Activated gamma-delta T cell treated with Interleukin-2 at 50 U/mL for 16 hours (primary cell): ENCODE data around the gene PLAAT5.
A peak's percentile ranks its signal among the peaks of the same experiment; 100 is the strongest.
"Not testable (repeated sequence)": the region's sequence is repeated elsewhere in the genome, so short reads cannot be mapped to it uniquely, and the experiment has no call there.

Experiments
- DNase-seq: peaks from one replicate; pipeline ENCODE4 v3.0.0-alpha.2; 2020

PLAAT5 gene

DNA sequence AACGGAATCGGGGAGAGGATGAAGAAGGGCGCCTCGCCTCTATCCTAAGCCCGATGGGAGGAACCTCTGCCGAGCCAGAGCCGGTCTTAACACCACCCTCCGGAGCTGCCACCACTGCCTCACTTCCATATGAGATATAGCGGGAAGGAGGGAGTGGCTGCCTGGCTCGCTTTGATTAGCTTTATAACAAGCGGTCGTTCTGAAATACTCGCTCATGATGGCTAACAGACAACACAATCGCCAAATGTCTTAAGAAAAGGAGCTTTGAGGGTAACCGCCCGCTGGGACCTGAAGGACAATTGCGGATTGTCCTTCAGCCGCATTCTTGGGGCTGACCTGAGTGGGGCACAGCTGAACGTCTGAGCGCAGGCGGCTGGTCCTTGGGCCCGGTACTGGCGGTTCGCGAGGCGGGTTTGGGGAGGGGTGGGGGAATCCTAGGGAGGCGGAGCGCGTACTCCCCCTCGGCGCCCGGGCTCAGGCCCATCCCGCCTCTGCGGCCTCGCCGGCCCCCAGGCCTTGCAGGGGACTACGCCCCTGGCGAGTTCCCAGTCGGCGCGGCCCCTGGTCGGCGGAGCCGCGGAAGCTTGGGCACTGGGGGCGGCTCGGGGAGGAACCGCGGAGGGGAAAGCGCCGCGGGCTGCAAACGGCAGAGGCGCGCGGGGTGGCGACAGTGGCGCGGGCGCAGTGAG is at the start of gene PLAAT5:
Gene PLAAT5, minus strand, starts transcription at position 617 of the 689 bp plus-strand sequence. Its CDS starts 133 bp downstream, at position 484.
- DNase-seq, result no peak

GRCh38 chr11:63537293-63538101 is 46.5 kb upstream of the PLAAT5 start:
- DNase-seq, result no peak

- DNase-seq, result no peak
Observed at GRCh38 chr11:63536669-63537292, 45.8 kb upstream of the PLAAT5 start, which contains the start of gene PLAAT4. Gene PLAAT4, plus strand, starts transcription at chr11:63536808. Its CDS starts 61 bp downstream, at chr11:63536869.

DNA sequence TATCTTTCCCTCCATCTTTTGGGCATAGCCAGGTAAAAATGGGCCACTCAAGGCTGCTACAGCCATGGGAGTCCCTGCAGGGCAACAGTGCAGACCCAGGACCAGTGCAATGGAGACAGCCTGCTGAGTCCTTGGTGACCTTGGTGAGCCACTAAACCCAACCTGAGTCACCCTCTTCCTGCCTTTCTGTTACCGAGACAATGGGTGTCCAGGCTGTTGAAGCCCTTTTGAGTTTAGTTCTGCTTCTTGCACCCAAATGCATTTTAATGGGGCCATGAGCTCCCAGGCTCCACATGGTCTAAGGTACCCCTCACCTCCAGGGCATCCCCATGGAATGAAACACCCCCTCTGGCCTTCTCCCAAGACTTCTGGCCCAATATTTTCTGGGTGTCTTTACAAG is 44.8 kb upstream of the PLAAT5 start:
- peak; percentile 53 for DNase-seq

DNA sequence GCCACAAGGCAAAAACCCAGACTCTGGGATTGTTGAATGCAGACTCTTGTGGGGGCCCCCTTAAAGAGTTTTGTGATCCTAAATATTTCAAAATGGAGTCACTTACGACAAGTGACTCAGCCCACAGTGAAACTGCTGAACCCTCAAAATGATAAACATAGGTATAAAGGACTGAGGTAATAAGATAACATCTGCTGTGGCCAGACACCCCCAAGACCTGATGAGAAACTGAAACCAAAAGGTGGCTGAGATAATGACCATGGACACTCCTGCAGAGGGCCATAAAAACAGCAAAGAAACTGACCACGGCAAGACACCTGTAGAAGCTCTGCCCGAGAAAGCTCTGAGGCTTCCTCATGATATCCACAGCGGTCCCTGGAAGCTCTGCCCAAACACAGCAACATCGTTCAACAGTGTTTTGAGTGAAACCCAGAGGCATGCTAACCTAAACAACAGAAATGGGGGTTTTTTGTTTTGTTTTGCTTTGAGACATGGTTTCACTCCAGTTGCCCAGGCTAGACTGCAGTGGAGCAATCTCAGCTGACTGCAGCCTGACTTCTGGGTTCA is 44.0 kb upstream of the PLAAT5 start:
- DNase-seq, result no peak

DNA sequence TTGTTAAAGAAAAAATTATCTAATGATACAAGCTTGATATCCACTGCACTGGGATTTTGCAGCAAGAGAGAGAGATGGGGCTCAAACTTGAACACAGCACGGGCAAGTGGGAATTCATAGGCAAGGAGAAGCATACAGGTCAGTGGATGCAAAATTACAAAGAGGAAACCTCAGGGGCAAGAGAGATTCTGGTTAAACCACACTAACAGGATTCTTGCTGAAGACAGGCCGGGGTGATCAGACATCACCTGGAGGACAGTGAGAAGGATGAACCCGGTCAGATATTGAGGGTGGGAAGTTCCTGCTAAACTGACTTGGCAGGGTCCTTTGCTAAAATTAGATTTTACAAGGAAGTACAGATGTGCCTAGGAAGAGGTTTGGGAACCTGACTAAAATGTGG is 43.1 kb upstream of the PLAAT5 start:
- DNase-seq, result no peak

GRCh38 chr11:63532799-63533475 is 42.0 kb upstream of the PLAAT5 start:
- DNase-seq, result no peak

GRCh38 chr11:63532117-63532516 is 41.1 kb upstream of the PLAAT5 start:
- no peak for DNase-seq

GRCh38 chr11:63531074-63531792 is 40.3 kb upstream of the PLAAT5 start:
- peak; percentile 65 for DNase-seq

- no peak for DNase-seq
Observed at GRCh38 chr11:63530021-63530420, 39.1 kb upstream of the PLAAT5 start.

- DNase-seq, result not testable (repeated sequence)
Observed at GRCh38 chr11:63529373-63529772, 38.4 kb upstream of the PLAAT5 start.

- DNase-seq, result not testable (repeated sequence)
Observed at GRCh38 chr11:63528729-63529278, 37.8 kb upstream of the PLAAT5 start.

- DNase-seq, result not testable (repeated sequence)
Observed at GRCh38 chr11:63528156-63528555, 37.2 kb upstream of the PLAAT5 start.

DNA sequence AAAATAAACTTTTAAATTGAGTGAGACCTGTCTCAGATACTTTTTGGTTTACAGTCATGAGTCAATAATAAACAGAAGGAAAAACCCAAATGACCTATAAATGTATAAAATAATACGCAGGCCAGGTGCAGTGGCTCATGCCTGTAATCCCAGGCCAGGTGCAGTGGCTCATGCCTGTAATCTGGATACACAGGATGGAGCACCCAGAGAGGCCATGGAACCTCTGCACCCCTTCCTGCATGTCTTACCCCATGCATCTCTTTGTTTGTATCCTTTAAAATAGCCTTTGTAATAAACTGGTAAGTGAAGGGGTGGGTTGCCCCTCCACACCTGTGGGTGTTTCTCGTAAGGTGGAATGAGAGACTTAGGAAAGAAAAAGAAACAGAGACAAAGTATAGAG is 36.7 kb upstream of the PLAAT5 start:
- no peak for DNase-seq

DNA sequence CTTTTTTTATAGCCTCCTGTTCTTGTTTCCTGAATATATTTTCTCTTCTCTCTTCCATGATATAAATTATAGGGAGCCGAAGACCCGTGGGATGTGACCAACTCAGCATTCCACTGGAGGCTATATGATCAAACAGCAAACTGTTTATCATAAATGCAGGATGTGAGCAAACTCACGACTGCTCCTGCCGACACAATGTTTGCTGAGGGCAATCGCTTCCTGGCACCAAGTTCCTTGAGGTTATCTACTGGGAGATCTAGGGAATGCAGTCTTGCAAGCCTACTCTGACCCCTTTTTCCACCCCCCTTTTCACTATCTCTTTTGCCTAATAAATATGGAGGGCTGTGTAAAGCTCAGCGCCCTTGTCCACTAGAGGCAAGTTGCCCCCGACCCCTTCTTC is 32.2 kb upstream of the PLAAT5 start:
- DNase-seq, result no peak

DNA sequence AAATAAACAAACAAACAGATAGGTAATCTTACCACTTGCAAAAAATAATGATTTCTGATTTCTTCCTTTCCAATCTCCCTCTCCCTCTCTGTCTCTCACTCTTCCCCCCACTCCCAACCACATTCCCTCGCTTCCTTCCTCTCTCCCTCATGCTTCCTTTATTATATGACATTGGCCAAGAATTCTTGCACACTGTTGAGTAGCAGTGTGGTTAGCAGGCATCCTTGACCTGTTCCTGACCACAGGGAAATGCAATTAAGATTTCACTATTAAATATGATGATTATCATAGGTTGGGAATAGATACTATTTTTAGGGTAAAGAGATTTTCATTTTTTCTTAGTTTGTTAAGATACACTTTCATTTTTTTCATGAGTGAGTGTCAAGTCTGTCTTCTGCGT is 30.9 kb upstream of the PLAAT5 start:
- DNase-seq, result no peak

- no peak for DNase-seq
Observed at GRCh38 chr11:63520606-63521170, 29.7 kb upstream of the PLAAT5 start.

DNA sequence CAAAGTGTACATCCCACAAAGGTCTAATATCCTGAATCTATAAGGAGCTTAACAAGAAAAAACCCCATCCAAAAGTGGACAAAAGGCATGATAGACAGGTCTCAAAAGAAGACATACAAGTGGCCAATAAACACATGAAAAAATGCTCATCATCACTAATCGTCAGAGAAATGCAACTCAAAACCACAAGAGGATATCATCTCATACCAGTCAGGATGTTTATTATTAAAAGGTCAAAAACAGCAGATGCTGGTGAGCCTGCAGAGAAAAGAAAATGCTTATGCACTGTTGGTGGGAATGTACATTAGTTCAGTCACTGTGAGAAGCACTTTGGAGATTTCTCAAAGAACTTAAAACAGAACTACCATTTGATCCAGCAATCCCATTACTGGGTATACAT is 27.6 kb upstream of the PLAAT5 start:
- no peak for DNase-seq

DNA sequence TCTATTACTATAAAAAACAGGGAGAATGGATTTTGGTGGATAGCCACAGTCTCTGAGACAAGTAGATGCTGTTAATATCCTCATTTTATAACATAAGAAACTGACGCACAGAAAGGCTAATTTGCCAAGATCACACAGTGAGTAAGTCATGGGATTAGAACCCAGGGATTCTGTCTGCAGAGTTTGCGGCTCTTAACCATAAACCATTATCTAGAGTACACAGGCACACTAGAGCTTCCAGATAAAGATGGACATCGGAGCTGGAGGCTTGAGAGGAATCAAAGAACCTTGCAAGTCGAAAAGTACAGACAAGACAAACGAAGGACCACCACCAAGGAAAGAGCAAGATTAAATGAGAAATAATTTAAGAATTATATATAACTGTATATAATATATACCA is 26.2 kb upstream of the PLAAT5 start:
- no peak for DNase-seq

GRCh38 chr11:63516109-63516508 is 25.1 kb upstream of the PLAAT5 start:
- DNase-seq, result no peak

DNA sequence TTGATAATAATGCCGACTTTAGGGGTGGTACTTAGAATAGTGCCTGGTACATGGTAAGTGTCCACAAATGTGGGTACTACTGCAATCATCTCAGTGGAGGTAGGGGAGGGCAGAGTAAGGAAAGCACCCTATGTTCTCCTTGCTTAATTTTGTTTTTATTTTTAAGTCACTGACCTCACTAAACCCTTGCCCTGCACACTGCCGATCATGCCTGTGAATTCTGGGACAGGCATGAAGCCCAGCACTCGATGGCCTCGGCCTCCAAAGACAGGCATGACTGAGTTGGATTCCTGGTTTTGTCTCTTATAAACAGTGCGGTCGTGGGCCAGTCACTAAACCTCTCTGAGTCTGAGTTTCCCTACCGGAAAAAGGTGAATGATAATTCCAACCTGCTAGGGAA is 21.8 kb upstream of the PLAAT5 start:
- DNase-seq, result no peak
